Activated CD4-positive, CD25-positive, alpha-beta regulatory T cell treated with anti-CD3 and anti-CD28 coated beads, Interleukin-2, amount 50 U/mL, for 72 hours (primary cell): ENCODE measurements around the gene SYT17.

Experiments
- DNase-seq: peaks from one replicate; pipeline ENCODE4 v3.0.0; 2021

Gene SYT17

DNA sequence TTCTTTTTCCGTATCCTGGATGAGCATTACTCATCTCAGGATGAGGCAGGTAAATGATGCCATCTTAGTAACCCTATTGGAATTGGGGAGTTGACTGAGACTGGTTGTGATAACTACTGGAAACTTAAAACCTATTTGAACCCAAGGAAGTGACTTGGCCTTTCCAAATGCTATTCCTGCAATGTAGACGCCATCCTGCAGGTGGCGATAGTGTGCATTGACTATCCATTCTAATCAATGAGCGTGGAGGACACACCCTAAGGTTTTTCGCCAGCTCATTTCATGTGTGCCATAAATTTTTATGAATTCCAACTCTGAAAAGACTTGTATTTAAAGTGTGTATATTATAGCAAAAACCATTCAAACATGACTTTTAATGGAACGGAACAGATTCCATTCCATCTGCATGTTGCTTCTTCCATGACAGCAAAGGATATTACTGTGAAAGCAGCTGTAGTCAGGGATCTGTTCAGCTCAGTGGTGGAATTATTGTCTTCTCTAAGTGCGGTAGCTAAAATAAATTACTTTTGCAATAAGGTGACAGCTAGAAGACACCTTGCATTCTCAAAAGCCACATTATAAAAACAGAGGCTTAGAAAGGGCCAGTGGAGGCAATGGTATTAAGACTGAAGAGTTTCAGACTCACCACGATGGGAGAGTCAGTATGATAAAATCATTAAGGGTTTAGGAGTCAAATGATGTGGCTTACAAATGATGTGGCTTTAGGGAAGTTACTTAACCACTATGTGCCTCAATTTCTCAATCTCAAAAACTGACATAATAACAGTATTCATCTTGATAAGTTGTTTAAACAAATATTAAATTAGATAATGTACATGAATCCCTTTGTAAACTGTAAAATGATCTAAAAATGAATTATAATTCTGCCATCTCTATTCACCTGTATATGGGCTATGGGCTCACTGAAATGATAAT is 55.5 kb downstream of the SYT17 start:
- peak; percentile 52 for DNase-seq

DNA sequence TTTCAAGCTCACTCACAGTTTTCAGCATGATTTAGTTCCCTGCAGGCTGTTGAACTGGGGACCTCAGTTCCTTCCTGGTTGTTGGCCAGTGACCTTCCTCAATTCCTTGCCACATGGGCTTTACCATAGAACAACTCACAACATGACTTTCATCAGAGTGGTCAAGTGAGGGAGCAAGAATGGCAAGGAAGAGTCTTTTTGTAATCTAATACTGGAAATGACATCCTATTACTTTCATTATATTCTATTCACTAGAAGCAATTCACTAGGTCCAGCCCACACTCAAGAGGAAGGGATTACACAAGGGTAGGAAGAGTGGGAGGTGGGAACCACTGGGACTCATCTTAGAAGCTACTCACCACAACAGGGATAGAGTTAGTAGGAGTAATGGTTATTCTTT is 57.6 kb downstream of the SYT17 start:
- no peak for DNase-seq

DNA sequence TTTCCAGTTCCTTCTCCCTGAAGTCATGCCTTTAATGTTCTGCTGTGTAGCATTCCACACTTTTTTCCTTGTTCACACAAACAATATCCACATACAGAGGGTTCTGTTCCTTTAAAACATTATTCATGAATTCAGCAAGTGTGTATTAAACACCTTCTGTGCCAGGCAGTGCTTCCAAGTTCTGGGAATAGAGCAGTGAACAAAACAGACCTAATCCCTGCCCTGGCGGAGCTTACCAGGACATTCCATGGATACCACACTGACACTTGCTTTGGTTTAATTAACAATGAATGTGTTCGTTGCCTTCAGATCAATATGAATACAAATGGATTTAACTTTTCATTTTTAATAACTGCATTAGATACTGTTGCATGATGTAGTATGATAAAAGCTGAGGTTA is 59.6 kb downstream of the SYT17 start:
- DNase-seq, result no peak

DNA sequence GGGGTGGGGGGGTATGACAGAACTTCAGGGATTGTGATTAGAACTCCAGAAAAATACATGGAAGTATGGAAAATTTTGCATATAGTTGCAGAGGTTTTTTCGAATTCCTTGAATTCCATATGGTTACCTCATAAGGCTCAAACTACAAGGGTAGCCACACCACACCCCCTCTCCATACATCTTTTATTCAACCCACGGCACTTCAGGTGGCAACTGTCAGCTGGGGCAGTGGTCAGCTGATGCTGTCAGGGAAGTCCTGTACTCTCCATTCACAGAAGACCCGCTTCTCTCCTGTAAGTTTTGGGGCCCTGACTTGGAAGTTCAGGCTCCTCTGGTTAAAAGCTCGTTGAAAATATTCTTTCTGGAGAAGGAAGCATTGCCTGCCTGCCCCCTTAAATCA is 60.0 kb downstream of the SYT17 start:
- DNase-seq, result no peak

DNA sequence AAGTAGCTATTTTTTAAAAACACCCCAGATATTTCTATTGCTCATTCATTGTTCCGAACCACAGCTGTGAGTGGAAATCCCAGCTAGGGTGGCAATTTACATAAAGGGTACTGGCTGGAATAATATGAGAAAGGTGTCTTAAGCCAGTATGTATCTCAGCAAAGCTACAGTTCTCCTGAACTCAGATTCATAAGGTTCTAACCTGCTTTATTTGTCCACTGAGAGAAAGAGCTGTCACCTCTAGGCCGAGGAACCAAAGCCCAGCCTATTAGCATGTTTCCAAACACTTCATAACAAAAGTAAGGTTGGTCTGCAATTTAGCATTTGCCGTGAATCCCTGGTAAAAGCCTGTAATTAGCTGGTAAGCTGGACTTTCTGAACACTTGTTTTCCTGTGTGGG is 60.5 kb downstream of the SYT17 start:
- no peak for DNase-seq

DNA sequence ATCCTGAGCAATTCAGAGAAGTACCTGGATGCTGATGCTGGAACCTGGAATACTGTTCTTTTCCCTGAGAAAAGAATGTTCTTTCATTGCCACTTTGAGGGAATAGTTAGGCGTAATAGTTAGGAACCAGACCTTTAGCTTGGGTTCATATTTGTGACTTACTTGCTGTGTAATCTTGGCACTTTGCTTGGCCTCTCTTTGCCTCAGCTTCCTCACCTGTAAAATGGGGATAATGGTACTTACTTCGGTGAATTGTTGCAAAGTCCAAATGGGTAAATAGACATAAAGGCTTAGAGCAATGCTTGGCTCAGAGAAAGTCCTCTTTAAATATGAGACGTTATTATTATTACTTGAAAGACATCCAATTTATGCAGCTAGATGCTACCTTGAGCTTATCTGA is 62.5 kb downstream of the SYT17 start:
- DNase-seq, result no peak

DNA sequence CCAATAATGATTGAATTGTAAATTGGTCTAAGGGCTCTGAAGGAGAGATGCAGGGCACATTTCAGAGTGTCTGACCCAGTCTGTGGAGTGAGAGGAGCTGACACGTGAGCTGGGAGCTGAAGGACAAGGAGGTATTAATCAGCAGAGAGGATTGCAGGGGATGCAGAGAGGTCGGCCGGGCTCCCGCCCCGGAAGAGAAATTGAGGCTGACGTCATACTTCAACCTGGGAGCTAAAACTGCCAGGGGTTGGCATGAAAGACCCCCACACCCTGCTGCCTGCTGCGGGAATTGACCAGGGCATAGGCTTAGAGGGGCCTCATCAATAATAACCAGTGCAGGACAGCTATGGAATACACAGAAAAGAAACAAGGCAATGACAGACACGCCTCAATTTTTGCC is 63.8 kb downstream of the SYT17 start:
- no peak for DNase-seq

DNA sequence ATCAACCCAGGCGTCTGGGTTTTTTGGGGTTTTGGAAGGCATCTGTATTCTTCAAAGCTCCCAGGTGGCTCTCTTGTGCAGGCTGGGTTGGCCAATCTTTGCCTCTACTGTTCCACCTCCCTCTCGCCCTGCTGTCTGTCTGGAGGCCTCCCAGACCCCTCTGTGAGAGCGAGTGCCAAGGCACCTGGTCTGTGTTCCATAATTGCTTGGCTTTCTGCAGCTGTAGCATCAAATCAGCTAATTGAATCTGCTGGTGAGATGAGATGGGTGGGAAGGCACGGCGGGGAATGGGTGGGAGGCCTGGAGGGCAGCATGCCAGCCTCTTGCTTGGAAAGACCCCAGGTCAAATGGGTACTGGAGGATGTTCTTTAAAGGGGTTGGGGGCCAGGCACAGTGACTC is 64.9 kb downstream of the SYT17 start:
- DNase-seq, result no peak

DNA sequence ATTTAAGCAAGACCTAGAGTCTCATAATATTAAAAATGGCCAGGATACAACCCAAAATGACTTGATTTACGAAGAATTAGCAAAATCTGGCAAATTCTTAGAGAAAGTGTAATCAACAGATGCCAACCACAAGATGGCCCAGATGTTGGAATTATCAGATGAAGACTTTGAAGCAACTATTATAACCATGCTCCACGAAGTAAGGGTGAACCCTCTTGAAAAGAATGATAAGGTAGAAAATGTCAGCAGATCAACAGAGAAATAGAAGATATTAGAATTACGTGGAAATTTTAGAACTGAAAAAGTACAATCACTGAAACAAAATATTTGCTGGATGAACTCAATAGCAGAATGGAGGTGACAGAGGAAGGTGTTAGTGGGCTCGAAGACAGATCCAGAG is 67.4 kb downstream of the SYT17 start:
- no peak for DNase-seq

DNA sequence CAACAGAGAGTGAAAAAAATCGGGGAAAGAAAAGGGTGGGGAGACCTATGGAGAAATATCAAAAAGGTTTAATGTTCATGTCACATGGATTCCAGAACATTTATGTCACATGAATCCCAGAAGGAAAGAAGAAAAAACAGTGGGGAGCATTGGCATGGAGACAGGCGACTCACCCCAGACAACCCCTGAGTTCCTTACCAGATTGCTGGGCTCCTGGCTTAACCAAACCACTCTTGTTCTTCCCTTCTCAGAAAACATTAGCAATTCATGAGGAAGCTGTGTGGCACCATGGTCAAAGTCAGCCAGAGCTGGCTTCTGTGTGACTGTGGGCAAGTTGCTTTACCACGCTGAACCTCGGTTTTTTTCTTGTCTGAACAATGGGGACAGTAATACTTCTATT is 67.8 kb downstream of the SYT17 start:
- DNase-seq, result no peak

DNA sequence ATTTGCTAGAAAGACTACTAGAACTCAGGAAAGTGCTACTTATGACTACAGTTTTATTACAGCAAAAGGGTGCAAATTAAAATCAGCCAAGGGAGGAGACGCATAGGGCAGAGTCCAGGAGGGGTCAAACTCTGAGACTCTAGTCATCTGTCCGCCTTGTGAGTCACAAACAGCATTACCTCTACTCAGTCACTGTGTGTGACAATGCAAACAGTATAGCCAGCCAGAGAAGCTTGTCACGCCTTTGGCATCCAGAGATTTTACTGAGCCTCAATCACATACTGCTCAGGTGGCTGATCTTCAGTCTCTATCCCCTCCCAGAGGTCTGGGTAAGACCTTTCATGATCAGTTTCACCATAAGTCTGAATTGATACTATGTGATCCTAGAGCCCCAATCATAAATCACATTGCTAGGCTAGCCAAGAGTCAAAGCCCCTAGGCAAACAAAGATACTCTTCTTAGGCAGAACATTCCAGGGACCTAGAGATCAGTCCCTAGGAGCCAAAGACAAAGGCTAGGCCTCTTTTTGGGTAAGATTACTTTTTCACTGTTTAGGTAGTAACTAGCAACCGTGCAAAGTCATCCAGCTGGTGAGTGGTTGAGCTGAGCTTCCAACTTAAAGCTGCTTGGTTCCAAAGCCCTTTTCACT is 68.6 kb downstream of the SYT17 start:
- DNase-seq, result no peak

DNA sequence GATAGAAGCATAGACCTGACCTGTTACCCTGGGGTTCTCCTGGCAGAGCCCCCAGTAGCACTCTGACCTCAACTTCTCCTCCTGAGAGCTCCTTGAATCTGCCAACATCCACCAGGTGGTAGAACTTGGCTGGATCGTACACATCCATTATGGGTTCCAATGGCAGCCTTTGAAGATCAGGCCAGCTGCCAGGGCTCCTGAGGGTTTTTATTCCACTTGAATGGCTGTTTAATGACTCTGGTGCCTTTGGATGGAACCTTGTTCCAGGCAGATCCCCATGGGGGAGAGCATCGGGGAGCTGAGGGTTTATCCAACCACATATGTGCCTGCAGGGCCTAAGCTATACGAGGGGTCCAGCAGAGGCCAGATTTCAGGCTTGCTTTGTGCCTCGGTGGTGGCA is 70.4 kb downstream of the SYT17 start:
- no peak for DNase-seq

DNA sequence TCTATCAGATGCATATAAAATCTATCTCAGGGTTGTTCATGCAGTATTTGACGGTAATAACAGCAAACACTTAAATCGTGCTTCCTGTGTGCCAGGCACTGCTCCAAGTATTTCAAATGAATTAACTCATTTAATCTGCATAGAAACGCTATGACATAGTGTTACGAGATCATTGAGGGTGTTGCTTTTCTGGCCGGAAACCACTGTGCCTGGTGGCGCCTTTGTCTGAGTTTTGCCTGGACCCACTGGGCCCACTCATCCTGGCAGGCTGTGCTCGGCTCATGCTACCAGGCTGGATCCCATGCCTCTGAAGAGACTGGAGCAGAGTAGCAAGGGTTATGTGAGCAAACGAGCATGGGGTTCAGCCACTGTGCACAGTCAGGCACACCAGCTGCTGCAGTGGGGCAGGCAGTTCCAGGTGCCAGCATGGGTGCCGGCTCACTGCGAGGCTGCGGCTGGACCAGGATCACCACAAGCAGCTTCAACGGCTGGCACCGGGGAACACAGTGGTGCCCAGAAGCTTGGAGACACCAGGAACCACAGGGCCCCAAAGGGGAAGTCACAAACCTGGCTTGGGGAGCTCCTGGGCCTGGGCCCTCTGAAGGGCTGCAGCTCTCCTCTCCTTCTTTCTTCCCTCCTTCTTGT is 71.6 kb downstream of the SYT17 start:
- DNase-seq, result no peak

DNA sequence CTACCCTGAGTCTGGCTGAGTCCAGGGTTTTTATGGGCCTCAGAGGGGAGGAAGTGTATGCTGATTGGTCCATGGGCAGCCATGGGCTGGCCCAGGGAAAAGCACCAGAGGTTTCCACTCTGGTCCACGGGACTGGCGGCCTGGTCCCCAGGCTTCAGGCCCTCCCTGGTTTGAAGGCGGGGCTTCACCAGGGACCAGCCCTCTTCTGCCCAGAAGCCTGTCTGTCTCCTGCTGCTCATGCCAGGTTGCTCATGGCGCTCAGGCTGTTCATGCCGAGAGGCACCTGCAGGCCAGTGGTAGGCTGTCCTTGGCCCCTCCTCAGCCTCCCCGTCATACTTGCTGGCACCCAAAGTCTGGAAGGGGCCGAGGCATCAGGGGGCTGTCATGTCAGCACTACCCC is 72.5 kb downstream of the SYT17 start:
- DNase-seq, result no peak

DNA sequence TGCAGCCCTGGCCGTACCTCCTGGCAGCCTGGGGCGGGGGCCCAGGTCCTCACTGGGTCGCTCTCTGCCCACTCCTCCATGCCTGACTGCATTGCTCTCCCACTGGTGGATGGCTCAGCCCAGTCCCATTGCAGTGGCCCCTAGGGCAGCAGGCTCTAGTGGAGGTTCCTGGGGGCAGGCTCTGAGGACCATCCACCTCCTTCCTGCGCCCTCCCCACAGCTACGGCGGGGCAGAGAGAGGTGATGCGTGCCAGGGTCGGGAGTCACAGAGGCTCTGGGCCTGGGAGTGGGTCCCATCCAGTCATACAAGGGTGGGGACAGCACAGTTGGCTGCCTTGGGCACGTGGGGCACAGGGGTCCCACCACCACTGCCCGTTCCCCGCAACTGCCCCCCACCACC is 73.5 kb downstream of the SYT17 start:
- DNase-seq, result no peak

DNA sequence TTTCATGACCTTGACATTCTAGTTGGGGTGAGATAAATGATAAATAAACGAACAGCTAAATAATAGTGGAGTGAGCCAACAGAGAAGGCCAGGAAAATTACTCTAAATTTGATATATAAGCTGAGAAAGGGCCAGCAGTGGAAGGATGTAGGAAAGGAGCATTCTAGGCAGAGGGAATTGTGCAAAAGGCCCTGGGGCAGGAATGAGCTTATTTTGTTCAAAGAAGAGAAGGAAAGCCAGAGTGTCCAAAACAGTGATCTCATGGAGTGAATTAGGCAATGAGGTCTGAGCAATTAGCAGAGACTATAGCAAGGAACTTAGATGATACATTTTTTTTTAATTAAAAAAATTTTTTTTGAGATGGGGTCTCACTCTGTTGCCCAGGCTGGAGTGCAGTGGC is 74.1 kb downstream of the SYT17 start:
- DNase-seq, result no peak

DNA sequence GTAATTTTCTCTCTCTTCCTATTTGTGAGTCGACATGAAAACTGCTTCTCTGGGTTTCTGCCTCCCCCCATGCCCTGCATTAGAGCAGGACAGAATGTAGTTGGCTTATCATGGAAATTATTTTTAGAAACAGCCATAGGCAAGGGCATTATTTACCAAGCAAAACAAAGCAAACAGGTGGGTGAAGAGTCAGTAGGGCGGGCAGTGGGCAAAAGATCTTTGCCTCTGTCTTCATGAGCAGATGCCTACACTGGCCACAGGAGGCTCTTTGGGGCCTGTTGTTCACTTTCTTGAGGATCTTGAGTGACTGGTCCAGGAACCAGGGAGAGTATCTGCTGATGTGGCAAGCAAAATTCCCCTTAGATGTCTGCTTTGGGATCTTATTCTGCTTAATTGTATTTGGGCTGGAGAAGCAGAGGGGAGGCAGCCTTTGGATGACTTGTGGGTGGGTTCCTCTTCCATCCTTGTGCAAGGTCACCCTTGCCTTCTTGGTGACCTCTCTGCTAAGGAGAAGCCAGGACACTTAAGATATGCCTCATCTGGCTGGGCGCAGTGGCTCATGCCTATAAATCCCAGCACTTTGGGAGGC is 75.0 kb downstream of the SYT17 start:
- DNase-seq, result no peak

DNA sequence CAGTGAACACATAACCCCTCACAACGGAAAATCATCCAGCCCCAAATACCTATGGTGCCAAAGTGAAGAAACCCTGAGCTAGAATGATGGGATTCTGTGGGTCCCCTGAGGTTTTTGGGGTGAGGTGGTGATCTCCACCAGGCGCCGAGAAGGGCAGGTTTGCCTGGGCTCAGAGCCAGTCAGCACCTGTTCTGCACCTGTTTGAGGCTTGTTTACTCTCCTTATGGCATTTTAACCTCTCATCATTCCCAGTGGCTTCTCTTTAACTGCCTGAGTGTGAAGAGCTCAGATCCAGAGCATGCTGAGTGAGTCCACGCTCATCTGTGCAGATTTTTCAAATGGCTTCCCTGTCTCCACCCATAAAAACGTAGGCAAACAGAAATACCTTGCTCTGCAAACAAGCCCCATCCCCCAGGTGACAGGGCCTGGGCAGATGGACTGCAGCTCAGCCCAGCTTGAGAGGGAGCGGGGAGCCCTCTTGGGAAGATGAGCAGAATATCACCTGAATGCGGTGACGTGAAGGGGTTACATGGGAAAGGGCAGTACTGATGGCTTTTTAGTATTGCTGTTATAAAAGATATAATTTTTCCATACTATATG is 77.4 kb downstream of the SYT17 start:
- DNase-seq, result no peak

DNA sequence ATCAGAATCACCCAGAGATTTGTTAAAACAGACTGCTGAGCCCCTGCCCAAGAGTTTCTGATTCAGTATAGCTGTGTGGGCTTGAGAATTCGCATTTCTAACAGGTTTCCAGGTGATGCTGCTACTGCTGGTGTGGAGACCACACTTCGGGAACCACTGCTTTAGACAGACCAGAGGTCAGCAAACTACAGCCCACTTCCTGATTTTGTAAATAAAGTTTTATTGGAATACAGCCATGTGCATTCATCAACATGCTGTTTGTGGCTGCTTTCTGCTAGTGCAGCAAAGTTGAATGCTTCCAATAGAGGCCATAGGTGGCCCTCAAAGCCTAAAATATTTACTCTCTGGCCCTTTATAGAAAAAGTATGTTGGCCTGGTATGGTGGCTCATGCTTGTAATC is 84.9 kb downstream of the SYT17 start:
- no peak for DNase-seq

DNA sequence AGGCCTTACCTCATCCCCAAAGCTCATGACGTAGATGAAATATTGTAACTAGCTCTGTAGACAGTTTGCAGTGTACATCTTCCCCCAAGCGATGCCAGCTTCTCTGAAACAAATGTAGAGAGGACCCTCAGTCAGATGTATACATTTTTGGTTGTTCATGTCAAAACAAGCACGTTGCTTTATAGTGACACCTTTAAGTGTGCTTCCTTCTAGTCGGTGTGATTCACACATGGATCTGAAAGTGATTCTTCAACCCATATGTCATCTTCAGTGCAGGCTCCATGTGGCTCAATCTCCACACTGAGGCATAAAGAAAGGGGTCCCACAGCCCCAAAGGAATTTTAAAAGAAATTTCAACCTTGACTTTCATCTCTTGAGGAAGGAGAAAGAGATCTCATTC is 86.6 kb downstream of the SYT17 start:
- DNase-seq, result no peak

DNA sequence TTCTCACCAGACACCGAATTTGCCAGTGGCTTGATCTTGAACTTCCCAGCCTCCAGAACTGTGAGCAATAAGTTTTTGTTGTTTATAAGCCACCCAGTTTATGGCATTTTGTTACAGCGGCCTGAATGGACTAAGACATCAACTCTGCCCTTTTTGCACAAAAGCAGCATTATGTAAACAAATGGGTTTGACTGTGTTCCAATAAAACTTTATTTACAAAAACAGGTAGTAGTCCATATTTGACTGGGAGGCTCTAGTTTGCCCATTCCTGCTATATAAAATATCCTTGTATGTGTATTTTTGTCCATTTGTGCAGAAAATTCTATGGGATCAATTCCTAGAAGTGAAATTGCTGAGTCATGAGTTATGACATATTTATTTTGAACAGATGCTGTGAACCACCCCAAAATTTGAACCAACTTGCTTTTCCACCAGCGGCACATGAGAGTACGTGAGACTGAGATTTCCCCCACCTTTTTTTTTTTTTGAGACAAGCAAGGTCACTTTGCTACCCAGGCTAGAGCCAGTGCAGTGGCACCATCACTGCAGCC is 96.2 kb downstream of the SYT17 start:
- no peak for DNase-seq

DNA sequence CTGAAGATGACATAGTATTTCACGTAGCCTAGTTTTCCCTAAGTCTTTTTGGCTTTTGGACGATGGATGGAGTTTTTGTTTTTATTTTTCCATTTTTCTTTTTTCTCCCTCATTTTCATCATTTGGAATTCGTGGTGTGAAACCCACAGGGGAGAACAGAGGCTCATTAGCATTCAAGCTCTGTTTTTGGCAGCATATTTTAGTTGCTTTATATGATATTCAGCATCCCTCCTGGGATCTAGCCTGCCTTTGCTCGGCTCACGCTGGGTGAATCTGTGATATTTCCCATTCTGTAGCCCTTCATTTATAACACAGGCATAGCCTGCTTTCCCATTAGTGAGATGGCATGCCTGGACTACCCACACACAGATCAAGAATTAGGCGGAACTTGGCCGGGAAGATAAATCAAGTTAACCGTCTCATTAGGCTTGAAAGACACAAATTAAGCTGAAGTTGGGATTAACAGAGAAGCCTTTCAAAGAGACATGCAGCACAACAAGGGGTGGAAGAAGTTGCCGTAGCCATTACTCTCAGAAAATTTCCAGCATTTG is 97.4 kb downstream of the SYT17 start:
- DNase-seq, result no peak

DNA sequence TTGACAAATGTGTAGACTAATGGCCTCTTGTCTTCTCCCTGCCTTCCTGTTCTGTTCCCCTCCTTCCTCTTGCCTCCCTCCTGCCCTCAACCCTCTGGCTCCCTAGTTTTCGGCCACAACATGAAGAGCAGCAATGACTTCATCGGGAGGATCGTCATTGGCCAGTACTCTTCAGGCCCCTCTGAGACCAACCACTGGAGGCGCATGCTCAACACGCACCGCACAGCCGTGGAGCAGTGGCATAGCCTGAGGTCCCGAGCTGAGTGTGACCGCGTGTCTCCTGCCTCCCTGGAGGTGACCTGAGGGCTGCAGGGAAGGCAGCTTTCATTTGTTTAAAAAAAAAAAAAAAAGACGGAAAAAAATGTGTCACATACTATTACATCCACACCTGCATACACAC is 98.7 kb downstream of the SYT17 start:
- no peak for DNase-seq
